Caco-2 (cell line): ENCODE results near the gene PCDHA10. TPM values are rescaled to one million over a fixed set of nuclear protein-coding genes. Genes with fewer than 3 reads are reported as not detected.

Experiments
- BruUV-seq: library from RNA; stranded (reverse); fragments of 400-500 nt; replicated peaks from 2 replicates; lab custom pipeline; 2021; lab: Mats Ljungman, UMichigan
- CTCF ChIA-PET: fragments of 300-600 bp; sonication (Branson Sonifier 250); formaldehyde crosslinking; loops from one replicate; lab custom pipeline; 2022; ENCODE audit warnings: antibody characterized with exemption; lab: Charles Lee
- POLR2A ChIA-PET: fragments of 300-600 bp; sonication (Branson Sonifier 250); formaldehyde crosslinking; loops from one replicate; lab custom pipeline; 2022; ENCODE audit warnings: antibody characterized with exemption; lab: Charles Lee
- DNase-seq, 2 experiments: peaks; one replicate each; pipeline versions ENCODE4 v3.0.0 to v3.0.0-alpha.2; 2020 to 2022
- H3K27me3 ChIP-seq: replicated peaks from 2 replicates; pipeline ENCODE4 v1.6.0; 2011; ENCODE audit warnings: low read length; ENCODE audit not compliant: control insufficient read depth, insufficient read depth
- H3K36me3 ChIP-seq: 2 replicates; pipeline ENCODE4 v1.5.1; 2011; ENCODE audit warnings: low read length; ENCODE audit not compliant: control insufficient read depth, insufficient read depth
- H3K4me1 ChIP-seq: fragments of 250-450 bp; sonication (Bioruptor Pico); 2 replicates; pipeline ENCODE4 v1.5.1; 2020; ENCODE audit warnings: mild to moderate bottlenecking
- H3K4me3 ChIP-seq: 2 replicates; pipeline ENCODE4 v1.5.1; 2011; ENCODE audit warnings: low read depth, mild to moderate bottlenecking, control low read depth, low read length
- H3K9me3 ChIP-seq: fragments of 250-450 bp; sonication (Bioruptor Pico); 2 replicates; pipeline ENCODE4 v1.5.1; 2020; ENCODE audit warnings: mild to moderate bottlenecking, moderate library complexity
- H3K27ac Mint-ChIP-seq: one replicate; pipeline ENCODE4 v1.8.0; 2022; ENCODE audit warnings: mixed read lengths; ENCODE audit not compliant: unreplicated experiment
- H3K27me3 Mint-ChIP-seq: one replicate; pipeline ENCODE4 v1.8.0; 2022; ENCODE audit warnings: mixed read lengths; ENCODE audit not compliant: insufficient read depth, unreplicated experiment
- H3K36me3 Mint-ChIP-seq: one replicate; pipeline ENCODE4 v1.8.0; 2022; ENCODE audit warnings: mild to moderate bottlenecking, mixed read lengths; ENCODE audit not compliant: insufficient read depth, unreplicated experiment
- H3K4me1 Mint-ChIP-seq: one replicate; pipeline ENCODE4 v1.8.0; 2022; ENCODE audit warnings: low read depth, mixed read lengths; ENCODE audit not compliant: unreplicated experiment
- H3K4me3 Mint-ChIP-seq: one replicate; pipeline ENCODE4 v1.8.0; 2022; ENCODE audit warnings: mild to moderate bottlenecking, moderate library complexity, mixed read lengths; ENCODE audit not compliant: unreplicated experiment
- H3K9me3 Mint-ChIP-seq: one replicate; pipeline ENCODE4 v1.8.0; 2022; ENCODE audit warnings: mixed read lengths; ENCODE audit not compliant: unreplicated experiment
- intact Hi-C: fragments of 100-400 bp; cut with micrococcal nuclease; formaldehyde crosslinking; loops from one replicate; pipeline ENCODE4 v1.10.0; 2022; ENCODE audit not compliant: unreplicated experiment
- total RNA-seq: library from RNA; stranded (reverse); gene quantifications from 2 replicates; pipeline ENCODE4 v1.2.3, GENCODE V29; 2022
- TF ChIP-seq, protein P1 (sequence below), 2 experiments: fragments of 200-600 bp in 1 of 2; IDR thresholded peaks; 1 replicate in 1 of 2; 2 replicates in 1 of 2; pipeline versions ENCODE4 v1.5.1 to v1.8.0; 2011 to 2022; ENCODE audit warnings: antibody characterized with exemption in 1 of 2, control low read depth in 1 of 2, inconsistent platforms in 1 of 2, low read depth in 1 of 2, low read length in 1 of 2, mild to moderate bottlenecking in 1 of 2, moderate library complexity in 1 of 2; ENCODE audit not compliant: insufficient read depth in 1 of 2, severe bottlenecking in 1 of 2, unreplicated experiment in 1 of 2

Gene PCDHA10
- total RNA-seq, 1 experiment from 2014 or later, result 0.02 TPM

DNA sequence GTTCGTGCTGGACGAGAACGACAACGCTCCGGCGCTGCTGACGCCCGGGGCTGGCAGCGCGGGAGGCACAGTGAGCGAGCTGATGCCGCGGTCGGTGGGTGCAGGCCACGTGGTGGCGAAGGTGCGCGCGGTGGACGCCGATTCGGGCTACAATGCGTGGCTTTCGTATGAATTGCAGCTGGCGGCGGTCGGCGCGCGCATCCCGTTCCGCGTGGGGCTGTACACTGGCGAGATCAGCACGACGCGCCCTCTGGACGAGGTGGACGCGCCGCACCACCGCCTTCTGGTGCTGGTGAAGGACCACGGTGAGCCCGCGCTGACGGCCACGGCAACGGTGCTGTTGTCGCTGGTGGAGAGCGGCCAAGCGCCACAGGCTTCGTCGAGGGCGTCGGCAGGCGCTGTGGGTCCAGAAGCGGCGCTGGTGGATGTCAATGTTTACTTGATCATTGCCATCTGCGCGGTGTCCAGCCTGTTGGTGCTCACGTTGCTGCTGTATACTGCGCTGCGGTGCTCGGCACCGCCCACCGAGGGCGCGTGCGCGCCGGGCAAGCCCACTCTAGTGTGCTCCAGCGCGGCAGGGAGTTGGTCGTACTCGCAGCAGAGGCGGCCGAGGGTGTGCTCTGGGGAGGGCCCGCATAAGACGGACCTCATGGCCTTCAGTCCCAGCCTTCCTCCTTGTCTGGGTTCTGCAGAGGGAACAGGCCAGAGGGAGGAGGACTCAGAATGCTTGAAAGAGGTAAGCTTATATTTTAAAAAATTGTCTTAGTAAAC lies 28.4 kb downstream of the PCDHA10 start:
- ChIA-PET CTCF (no interaction called here), POLR2A (no interaction called here)
- no peaks in the 10 kb centered on the region for H3K36me3 ChIP-seq
- H3K27me3 ChIP-seq, result no peaks in the 10 kb centered on the region
- no peak for DNase-seq
- no peaks in the 10 kb centered on the region for H3K4me1 ChIP-seq
- H3K9me3 ChIP-seq, result no peaks in the 10 kb centered on the region; the same call in 1 of the 2 replicates
- Mint-ChIP-seq H3K9me3 (peaks cover 15% of the 10 kb centered on the region), H3K4me1 (no peaks in the 10 kb centered on the region), H3K27me3 (no peaks in the 10 kb centered on the region), H3K36me3 (no peaks in the 10 kb centered on the region), H3K27ac (no peak overlapping the region), H3K4me3 (no peak overlapping the region)
- H3K4me3 ChIP-seq, result no peak overlapping the region
- BruUV-seq, result no TSS peak
- intact Hi-C loops, result no loop called here
- TF ChIP-seq, protein P1, sequence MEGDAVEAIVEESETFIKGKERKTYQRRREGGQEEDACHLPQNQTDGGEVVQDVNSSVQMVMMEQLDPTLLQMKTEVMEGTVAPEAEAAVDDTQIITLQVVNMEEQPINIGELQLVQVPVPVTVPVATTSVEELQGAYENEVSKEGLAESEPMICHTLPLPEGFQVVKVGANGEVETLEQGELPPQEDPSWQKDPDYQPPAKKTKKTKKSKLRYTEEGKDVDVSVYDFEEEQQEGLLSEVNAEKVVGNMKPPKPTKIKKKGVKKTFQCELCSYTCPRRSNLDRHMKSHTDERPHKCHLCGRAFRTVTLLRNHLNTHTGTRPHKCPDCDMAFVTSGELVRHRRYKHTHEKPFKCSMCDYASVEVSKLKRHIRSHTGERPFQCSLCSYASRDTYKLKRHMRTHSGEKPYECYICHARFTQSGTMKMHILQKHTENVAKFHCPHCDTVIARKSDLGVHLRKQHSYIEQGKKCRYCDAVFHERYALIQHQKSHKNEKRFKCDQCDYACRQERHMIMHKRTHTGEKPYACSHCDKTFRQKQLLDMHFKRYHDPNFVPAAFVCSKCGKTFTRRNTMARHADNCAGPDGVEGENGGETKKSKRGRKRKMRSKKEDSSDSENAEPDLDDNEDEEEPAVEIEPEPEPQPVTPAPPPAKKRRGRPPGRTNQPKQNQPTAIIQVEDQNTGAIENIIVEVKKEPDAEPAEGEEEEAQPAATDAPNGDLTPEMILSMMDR (IDR thresholded peaks at IDR 0.05; ENCODE audit: insufficient read depth in 1 of 2, low read depth in 1 of 2, low read length in 1 of 2, severe bottlenecking in 1 of 2, unreplicated experiment in 1 of 2), result no peak

DNA sequence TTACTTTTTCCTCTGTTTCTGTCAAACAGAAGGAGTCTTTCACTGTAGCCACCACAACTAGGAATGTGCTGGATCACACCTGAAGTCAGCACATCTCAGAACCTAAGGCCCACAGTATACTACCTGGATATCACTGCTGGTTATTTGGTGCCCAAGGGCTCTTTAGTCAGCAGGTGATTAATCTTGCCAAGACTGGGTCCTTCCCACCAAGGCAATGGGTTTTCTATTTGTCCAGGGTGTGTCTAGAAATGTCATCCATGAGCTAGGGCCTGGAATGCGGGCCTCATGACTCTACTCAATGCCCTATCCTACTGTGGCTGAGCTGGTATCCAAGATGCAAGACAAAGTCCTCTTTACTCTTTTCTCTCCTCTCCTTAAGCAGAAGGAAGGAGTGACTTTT lies 60.6 kb downstream of the PCDHA10 start:
- Mint-ChIP-seq H3K4me1 (no peaks in the 10 kb centered on the region), H3K9me3 (no peaks in the 10 kb centered on the region), H3K36me3 (no peaks in the 10 kb centered on the region), H3K27me3 (no peaks in the 10 kb centered on the region), H3K27ac (no peak overlapping the region), H3K4me3 (no peak overlapping the region)
- intact Hi-C loops, result no loop called here
- Histone ChIP-seq H3K9me3 (no peaks in the 10 kb centered on the region), H3K27me3 (no peaks in the 10 kb centered on the region), H3K4me3 (no peak overlapping the region), H3K4me1 (no peaks in the 10 kb centered on the region), H3K36me3 (no peaks in the 10 kb centered on the region)
- BruUV-seq, result no TSS peak
- DNase-seq, result no peak
- TF ChIP-seq, protein P1 (IDR thresholded peaks at IDR 0.05; ENCODE audit: insufficient read depth in 1 of 2, low read depth in 1 of 2, low read length in 1 of 2, severe bottlenecking in 1 of 2, unreplicated experiment in 1 of 2), result no peak
- POLR2A ChIA-PET, result no interaction called here
- CTCF ChIA-PET, result no interaction called here

Other genes starting within 250 kb of the PCDHA10 start
- gene CD14, start 222.7 kb upstream of the PCDHA10 start, total RNA-seq, result 11.5 and 13.3 TPM in 2 replicates
- gene TMCO6, start 216.4 kb upstream of the PCDHA10 start, total RNA-seq, result 37.8 and 46.4 TPM in 2 replicates
- 88.7 and 99.4 TPM in 2 replicates for gene NDUFA2, start 208.3 kb upstream of the PCDHA10 start, total RNA-seq
- gene IK, start 208.1 kb upstream of the PCDHA10 start, total RNA-seq, result 111 and 112 TPM in 2 replicates
- 38.8 and 40.2 TPM in 2 replicates for gene WDR55, start 191.0 kb upstream of the PCDHA10 start, total RNA-seq
- 1.8 TPM in 2 replicates for gene DND1, start 182.3 kb upstream of the PCDHA10 start, total RNA-seq
- 82.4 and 83.5 TPM in 2 replicates for gene HARS1, start 164.5 kb upstream of the PCDHA10 start, total RNA-seq
- gene HARS2, start 164.4 kb upstream of the PCDHA10 start, total RNA-seq, result 36.5 and 38.6 TPM in 2 replicates
- gene ZMAT2, start 155.4 kb upstream of the PCDHA10 start, total RNA-seq, result 73.1 and 76.6 TPM in 2 replicates
- gene PCDHA1, start 69.8 kb upstream of the PCDHA10 start, total RNA-seq, result 0.07 TPM in 1 of 2 replicates, not detected in the other
- not detected in 2 replicates for gene PCDHA2, start 61.0 kb upstream of the PCDHA10 start, total RNA-seq
- not detected in 2 replicates for gene PCDHA3, start 54.8 kb upstream of the PCDHA10 start, total RNA-seq
- 0.07 TPM in 1 of 2 replicates, not detected in the other for gene PCDHA4, start 48.8 kb upstream of the PCDHA10 start, total RNA-seq
- not detected in 2 replicates for gene PCDHA5, start 34.3 kb upstream of the PCDHA10 start, total RNA-seq
- gene PCDHA6, start 27.9 kb upstream of the PCDHA10 start, total RNA-seq, result 0.09 TPM in 1 of 2 replicates, not detected in the other
- not detected in 2 replicates for gene PCDHA7, start 21.6 kb upstream of the PCDHA10 start, total RNA-seq
- not detected in 2 replicates for gene PCDHA8, start 14.7 kb upstream of the PCDHA10 start, total RNA-seq
- not detected in 2 replicates for gene PCDHA9, start 7.5 kb upstream of the PCDHA10 start, total RNA-seq
- not detected in 2 replicates for gene PCDHA11, start 13.1 kb downstream of the PCDHA10 start, total RNA-seq
- gene PCDHA12, start 19.4 kb downstream of the PCDHA10 start, total RNA-seq, result not detected in 2 replicates
- gene PCDHA13, start 26.2 kb downstream of the PCDHA10 start, total RNA-seq, result not detected in 2 replicates
- gene PCDHAC1, start 70.4 kb downstream of the PCDHA10 start, total RNA-seq, result not detected in 2 replicates
- not detected in 2 replicates for gene PCDHAC2, start 110.6 kb downstream of the PCDHA10 start, total RNA-seq
- gene PCDHB1, start 195.5 kb downstream of the PCDHA10 start, total RNA-seq, result not detected in 2 replicates
- gene PCDHB2, start 238.7 kb downstream of the PCDHA10 start, total RNA-seq, result 0.20 and 0.21 TPM in 2 replicates
- gene PCDHB3, start 244.6 kb downstream of the PCDHA10 start, total RNA-seq, result not detected in 2 replicates